Erythroblast (primary cell): ENCODE data around the gene DNAJC9.

Experiments used
- GATA1 ChIP-seq: IDR thresholded peaks from 2 replicates; pipeline ENCODE4 v1.6.1; 2011; ENCODE audit warnings: low read depth, mild to moderate bottlenecking, control low read depth, low read length, moderate library complexity
- POLR2A ChIP-seq: IDR thresholded peaks from 2 replicates; pipeline ENCODE4 v1.6.1; 2011; ENCODE audit warnings: mild to moderate bottlenecking, low read length

DNA sequence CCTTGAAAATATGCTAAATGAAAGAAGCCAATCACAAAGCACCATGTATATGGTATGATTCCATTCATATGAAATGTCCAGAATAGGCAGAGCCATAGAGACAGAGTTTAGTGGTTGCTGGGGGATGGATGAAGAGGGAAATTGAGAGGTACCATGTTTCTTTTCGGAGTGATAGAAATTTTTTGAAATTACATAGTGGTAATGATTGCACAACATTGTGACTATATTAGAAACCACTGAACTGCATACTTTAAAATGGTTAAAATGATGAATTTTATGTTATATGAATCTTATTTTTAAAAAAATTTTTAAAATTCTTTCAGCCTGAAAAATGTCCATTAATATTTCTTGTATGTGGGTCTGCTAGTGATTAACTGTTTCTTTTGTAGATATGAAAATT, 26.1 kb downstream of the DNAJC9 start:
- no peak for TF ChIP-seq POLR2A
- no peak for TF ChIP-seq GATA1
